GM23338 (cell line): ENCODE measurements around the gene CCDC160.

Experiments used
- CREB1 ChIP-seq: fragments of 250-450 bp; sonication (Bioruptor Pico); IDR thresholded peaks from 2 replicates; pipeline ENCODE4 v1.5.0; 2020; ENCODE audit warnings: low read depth, mild to moderate bottlenecking, moderate library complexity
- EZH2phosphoT487 ChIP-seq: fragments of 200-600 bp; sonication (generic); IDR thresholded peaks from one replicate; pipeline ENCODE4 v1.8.1; 2018; ENCODE audit warnings: antibody characterized with exemption; ENCODE audit not compliant: unreplicated experiment
- POLR2AphosphoS5 ChIP-seq: IDR thresholded peaks from 2 replicates; pipeline ENCODE4 v1.6.1; 2016; ENCODE audit warnings: antibody characterized with exemption, low read depth
- TF ChIP-seq, protein P1 (sequence below), 2 experiments: fragments of 200-600 bp in 1 of 2; sonication (generic) in 1 of 2; conservative IDR thresholded peaks; 2 replicates each; pipeline versions ENCODE4 v1.5.1 to v1.6.1; 2016 to 2017; ENCODE audit warnings: antibody characterized with exemption in 2 of 2, low read depth in 2 of 2, mild to moderate bottlenecking in 2 of 2, moderate library complexity in 1 of 2
- TF ChIP-seq, protein P2 (sequence below): IDR thresholded peaks from one replicate; pipeline ENCODE4 v1.6.1; 2018; ENCODE audit warnings: antibody characterized with exemption; ENCODE audit not compliant: unreplicated experiment

DNA sequence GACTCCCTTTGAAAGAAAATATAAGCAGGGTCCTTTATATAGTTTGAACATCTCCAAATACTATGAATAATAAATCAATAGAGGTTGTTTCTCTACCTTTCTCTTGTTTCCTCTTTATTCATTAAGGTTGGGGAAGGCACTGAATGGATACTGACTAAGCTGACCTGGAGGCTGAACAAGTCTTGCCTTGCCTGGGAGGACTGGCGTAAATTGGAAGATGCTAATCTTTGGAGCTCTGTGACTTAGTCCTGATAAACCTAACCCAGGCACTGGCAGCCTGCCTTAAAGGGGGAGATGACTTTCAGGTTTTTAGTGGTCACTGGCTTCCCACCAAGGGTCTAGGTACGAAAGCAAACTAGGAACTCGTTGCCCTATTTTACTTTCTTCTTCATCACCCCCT lies 10.5 kb downstream of the CCDC160 start:
- TF ChIP-seq, protein P1, sequence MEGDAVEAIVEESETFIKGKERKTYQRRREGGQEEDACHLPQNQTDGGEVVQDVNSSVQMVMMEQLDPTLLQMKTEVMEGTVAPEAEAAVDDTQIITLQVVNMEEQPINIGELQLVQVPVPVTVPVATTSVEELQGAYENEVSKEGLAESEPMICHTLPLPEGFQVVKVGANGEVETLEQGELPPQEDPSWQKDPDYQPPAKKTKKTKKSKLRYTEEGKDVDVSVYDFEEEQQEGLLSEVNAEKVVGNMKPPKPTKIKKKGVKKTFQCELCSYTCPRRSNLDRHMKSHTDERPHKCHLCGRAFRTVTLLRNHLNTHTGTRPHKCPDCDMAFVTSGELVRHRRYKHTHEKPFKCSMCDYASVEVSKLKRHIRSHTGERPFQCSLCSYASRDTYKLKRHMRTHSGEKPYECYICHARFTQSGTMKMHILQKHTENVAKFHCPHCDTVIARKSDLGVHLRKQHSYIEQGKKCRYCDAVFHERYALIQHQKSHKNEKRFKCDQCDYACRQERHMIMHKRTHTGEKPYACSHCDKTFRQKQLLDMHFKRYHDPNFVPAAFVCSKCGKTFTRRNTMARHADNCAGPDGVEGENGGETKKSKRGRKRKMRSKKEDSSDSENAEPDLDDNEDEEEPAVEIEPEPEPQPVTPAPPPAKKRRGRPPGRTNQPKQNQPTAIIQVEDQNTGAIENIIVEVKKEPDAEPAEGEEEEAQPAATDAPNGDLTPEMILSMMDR (conservative IDR thresholded peaks at IDR 0.05; ENCODE audit: low read depth in 2 of 2), result no peak
- TF ChIP-seq, protein P2, sequence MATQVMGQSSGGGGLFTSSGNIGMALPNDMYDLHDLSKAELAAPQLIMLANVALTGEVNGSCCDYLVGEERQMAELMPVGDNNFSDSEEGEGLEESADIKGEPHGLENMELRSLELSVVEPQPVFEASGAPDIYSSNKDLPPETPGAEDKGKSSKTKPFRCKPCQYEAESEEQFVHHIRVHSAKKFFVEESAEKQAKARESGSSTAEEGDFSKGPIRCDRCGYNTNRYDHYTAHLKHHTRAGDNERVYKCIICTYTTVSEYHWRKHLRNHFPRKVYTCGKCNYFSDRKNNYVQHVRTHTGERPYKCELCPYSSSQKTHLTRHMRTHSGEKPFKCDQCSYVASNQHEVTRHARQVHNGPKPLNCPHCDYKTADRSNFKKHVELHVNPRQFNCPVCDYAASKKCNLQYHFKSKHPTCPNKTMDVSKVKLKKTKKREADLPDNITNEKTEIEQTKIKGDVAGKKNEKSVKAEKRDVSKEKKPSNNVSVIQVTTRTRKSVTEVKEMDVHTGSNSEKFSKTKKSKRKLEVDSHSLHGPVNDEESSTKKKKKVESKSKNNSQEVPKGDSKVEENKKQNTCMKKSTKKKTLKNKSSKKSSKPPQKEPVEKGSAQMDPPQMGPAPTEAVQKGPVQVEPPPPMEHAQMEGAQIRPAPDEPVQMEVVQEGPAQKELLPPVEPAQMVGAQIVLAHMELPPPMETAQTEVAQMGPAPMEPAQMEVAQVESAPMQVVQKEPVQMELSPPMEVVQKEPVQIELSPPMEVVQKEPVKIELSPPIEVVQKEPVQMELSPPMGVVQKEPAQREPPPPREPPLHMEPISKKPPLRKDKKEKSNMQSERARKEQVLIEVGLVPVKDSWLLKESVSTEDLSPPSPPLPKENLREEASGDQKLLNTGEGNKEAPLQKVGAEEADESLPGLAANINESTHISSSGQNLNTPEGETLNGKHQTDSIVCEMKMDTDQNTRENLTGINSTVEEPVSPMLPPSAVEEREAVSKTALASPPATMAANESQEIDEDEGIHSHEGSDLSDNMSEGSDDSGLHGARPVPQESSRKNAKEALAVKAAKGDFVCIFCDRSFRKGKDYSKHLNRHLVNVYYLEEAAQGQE, result no peak
- TF ChIP-seq POLR2AphosphoS5 (no peak), CREB1 (no peak), EZH2phosphoT487 (no peak)
